HuH-7 (cell line): Measurements from ENCODE around the gene GPX2.

Experiments used
- DNase-seq: peaks from one replicate; pipeline ENCODE4 v3.0.0; 2011; ENCODE audit warnings: low spot score

The GPX2 gene

GRCh38 chr14:64912261-64912660 is 30.3 kb downstream of the GPX2 start:
- DNase-seq = no peak

DNA sequence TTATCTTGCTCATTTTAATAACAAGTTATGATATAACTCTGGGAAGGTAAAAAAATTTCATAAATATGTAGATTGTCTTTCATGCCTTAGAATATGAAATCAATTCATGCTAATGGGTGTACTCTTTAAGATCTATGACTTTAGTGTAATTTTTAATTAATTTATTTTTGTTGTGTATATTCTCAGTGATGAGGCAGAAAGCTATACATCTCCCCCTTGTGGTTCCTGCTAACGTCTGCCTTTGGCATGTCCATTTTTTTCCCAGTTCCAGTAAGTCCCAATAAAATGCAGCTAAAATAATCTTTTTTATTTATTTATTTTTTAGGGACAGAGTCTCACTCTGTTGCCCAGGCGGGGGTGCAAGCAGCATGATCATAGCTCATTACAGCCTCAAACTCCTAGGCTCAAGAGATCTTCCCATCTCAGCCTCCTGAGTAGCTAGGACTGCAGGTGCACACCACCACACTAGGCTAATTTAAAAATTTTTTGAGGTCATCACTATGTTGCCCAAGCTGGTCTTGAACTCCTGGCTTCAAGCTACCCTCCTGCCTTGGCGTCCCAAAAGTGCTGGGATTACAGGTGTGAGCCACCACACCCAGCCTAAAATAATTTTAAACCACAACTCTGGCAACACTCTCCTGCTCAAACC is 31.6 kb downstream of the GPX2 start:
- no peak for DNase-seq

DNA sequence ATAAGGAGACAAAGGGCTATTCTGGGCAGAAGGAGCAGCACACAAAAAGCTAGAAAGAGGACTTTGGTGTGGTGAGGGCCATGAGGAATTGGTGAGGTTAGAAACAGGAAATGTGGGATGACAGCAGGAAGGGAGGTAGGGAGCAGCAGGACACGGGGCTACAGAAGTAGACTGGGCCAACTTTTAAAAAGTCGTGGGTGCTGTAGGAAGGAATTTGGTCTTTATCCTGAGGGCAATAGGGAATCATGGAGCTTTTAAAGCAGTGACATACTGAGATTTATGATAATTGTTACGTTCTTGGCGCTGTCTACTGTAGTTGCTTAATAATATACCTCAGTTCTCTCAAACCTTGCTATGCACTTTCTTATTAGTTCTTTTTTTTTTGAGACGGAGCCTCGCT is 36.5 kb downstream of the GPX2 start:
- DNase-seq = no peak

- no peak for DNase-seq
Observed at GRCh38 chr14:64899958-64900357, 42.6 kb downstream of the GPX2 start.

DNA sequence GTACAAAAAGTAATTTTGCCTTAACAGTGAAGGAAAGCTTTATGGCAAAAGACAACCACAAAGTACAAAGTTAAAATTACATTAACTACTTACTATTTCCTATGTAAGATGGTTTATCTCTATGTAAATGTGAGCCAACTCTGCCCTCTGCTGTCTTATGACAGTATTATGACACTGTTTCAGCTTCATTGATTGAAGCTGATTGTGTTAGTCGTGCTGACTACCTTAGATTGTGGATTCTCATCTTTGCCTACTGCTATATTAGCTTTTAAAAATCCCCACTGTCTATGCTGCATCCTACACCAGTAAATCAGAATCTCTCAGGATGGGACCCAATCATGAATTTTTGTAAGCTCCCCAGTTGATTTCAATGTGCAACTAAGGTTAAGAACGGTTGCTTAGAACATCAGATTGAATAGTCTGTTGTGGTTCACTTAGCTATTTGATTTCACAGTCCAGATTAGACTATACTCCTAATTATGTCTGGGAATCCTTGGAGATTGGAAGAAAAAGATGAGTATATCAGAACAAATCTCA is 50.6 kb downstream of the GPX2 start:
- no peak for DNase-seq

- no peak for DNase-seq
Observed at GRCh38 chr14:64891173-64891838, 51.2 kb downstream of the GPX2 start.

- DNase-seq = no peak
Observed at GRCh38 chr14:64889352-64889751, 53.2 kb downstream of the GPX2 start.
